Keratinocyte (primary cell): ENCODE measurements around the gene BHMT.

Source experiments
- EZH2 ChIP-seq: IDR thresholded peaks from one replicate; pipeline ENCODE4 v1.6.1; 2012; ENCODE audit warnings: inconsistent platforms, mild to moderate bottlenecking, low read length, moderate library complexity
- TF ChIP-seq, protein P1 (sequence below), 3 experiments: IDR thresholded peaks in 1 of 3; conservative IDR thresholded peaks in 1 of 3; optimal IDR thresholded peaks in 1 of 3; 2 replicates in 2 of 3; 3 replicates in 1 of 3; pipeline versions ENCODE3 to v1.5.1; 2011; ENCODE audit warnings: low read length in 3 of 3, mild to moderate bottlenecking in 3 of 3, moderate library complexity in 2 of 3, control low read depth in 1 of 3, inconsistent platforms in 1 of 3; ENCODE audit not compliant: insufficient read depth in 2 of 3; ENCODE audit errors: extremely low read depth in 1 of 3

DNA sequence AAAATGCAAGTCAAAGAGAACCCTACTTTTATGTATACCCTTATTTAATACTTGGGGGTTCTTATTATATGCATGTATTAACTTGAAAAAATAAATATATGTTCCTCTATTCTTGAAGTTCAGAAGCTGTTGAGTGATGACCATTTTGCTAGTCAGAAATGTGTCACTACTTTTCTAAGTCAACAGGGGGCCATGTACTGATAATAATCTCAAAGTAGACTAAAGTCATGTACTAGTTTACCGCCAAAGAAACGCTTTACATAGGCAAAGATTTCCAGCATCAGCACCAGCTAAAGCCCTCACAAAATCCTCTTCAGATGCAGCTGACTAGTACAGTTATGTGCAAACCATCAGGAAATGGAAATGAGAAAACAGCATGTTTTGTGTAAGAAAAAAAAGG is 5.7 kb upstream of the BHMT start:
- TF ChIP-seq, protein P1, sequence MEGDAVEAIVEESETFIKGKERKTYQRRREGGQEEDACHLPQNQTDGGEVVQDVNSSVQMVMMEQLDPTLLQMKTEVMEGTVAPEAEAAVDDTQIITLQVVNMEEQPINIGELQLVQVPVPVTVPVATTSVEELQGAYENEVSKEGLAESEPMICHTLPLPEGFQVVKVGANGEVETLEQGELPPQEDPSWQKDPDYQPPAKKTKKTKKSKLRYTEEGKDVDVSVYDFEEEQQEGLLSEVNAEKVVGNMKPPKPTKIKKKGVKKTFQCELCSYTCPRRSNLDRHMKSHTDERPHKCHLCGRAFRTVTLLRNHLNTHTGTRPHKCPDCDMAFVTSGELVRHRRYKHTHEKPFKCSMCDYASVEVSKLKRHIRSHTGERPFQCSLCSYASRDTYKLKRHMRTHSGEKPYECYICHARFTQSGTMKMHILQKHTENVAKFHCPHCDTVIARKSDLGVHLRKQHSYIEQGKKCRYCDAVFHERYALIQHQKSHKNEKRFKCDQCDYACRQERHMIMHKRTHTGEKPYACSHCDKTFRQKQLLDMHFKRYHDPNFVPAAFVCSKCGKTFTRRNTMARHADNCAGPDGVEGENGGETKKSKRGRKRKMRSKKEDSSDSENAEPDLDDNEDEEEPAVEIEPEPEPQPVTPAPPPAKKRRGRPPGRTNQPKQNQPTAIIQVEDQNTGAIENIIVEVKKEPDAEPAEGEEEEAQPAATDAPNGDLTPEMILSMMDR (optimal IDR thresholded peaks at IDR 0.05 in 1 of 3, IDR thresholded peaks at IDR 0.05 in 1 of 3, conservative IDR thresholded peaks at IDR 0.05 in 1 of 3; ENCODE audit: extremely low read depth in 1 of 3, insufficient read depth in 2 of 3, low read length in 3 of 3), result no peak
- TF ChIP-seq EZH2, result no peak
